CD4-positive, alpha-beta memory T cell (primary cell): Measurements from ENCODE around the gene CYP27A1. TPM values are rescaled to one million over a fixed set of nuclear protein-coding genes. Genes with fewer than 3 reads are reported as not detected.

Source experiments
- CTCF ChIA-PET: fragments of 350-600 bp; sonication (Branson Sonifier 250); formaldehyde crosslinking; loops from one replicate; lab custom pipeline; 2021; ENCODE audit warnings: inconsistent platforms; ENCODE audit not compliant: partially characterized antibody; lab: Charles Lee
- POLR2A ChIA-PET: fragments of 350-600 bp; sonication (Branson Sonifier 250); formaldehyde crosslinking; loops from one replicate; lab custom pipeline; 2021; ENCODE audit not compliant: partially characterized antibody; lab: Charles Lee
- DNase-seq, 5 donors: peaks; one replicate each; pipeline versions ENCODE4 v3.0.0 to v3.0.0-alpha.2; 2020 to 2022; ENCODE audit warnings: mixed read lengths in 1 of 5
- H3K27ac ChIP-seq: one replicate; pipeline ENCODE4 v1.7.0; 2013; ENCODE audit warnings: low read depth, low read length
- H3K27me3 ChIP-seq: 2 replicates; pipeline ENCODE4 v1.7.0; 2013; ENCODE audit warnings: mild to moderate bottlenecking, low read length, moderate library complexity; ENCODE audit not compliant: insufficient read depth
- H3K36me3 ChIP-seq: 2 replicates; pipeline ENCODE4 v1.7.0; 2013; ENCODE audit warnings: mild to moderate bottlenecking, low read length, moderate library complexity; ENCODE audit not compliant: insufficient read depth
- H3K4me1 ChIP-seq: 2 replicates; pipeline ENCODE4 v1.7.0; 2013; ENCODE audit warnings: mild to moderate bottlenecking, low read length, moderate library complexity; ENCODE audit not compliant: insufficient read depth
- H3K4me3 ChIP-seq, 2 donors: one replicate each; pipeline ENCODE4 v1.7.0; 2013; ENCODE audit warnings: low read length in 2 of 2, mild to moderate bottlenecking in 1 of 2
- H3K9me3 ChIP-seq, 2 donors: one replicate each; pipeline ENCODE4 v1.7.0; 2013; ENCODE audit warnings: low read length in 2 of 2, control low read depth in 1 of 2; ENCODE audit not compliant: control insufficient read depth in 1 of 2
- H3K27ac Mint-ChIP-seq, 7 donors: one replicate each; pipeline ENCODE4 v1.8.0; 2020 to 2021; ENCODE audit warnings: mixed read lengths in 7 of 7, mild to moderate bottlenecking in 6 of 7, inconsistent platforms in 3 of 7, moderate library complexity in 3 of 7
- H3K27me3 Mint-ChIP-seq, 2 donors: one replicate each; pipeline ENCODE4 v1.8.0; 2020 to 2021; ENCODE audit warnings: mixed read lengths in 2 of 2
- H3K36me3 Mint-ChIP-seq, 2 donors: one replicate each; pipeline ENCODE4 v1.8.0; 2020 to 2021; ENCODE audit warnings: mixed read lengths in 2 of 2, inconsistent platforms in 1 of 2, mild to moderate bottlenecking in 1 of 2
- H3K4me1 Mint-ChIP-seq, 4 donors: one replicate each; pipeline ENCODE4 v1.8.0; 2020 to 2021; ENCODE audit warnings: mixed read lengths in 4 of 4, mild to moderate bottlenecking in 1 of 4
- H3K4me3 Mint-ChIP-seq, 8 donors: one replicate each; pipeline ENCODE4 v1.8.0; 2020 to 2021; ENCODE audit warnings: mixed read lengths in 8 of 8, mild to moderate bottlenecking in 7 of 8, moderate library complexity in 6 of 8, inconsistent platforms in 3 of 8
- H3K9me3 Mint-ChIP-seq, 8 donors: one replicate each; pipeline ENCODE4 v1.8.0; 2020 to 2021; ENCODE audit warnings: mixed read lengths in 8 of 8, mild to moderate bottlenecking in 5 of 8, inconsistent platforms in 3 of 8, moderate library complexity in 1 of 8
- intact Hi-C: fragments of 100-400 bp; cut with micrococcal nuclease; formaldehyde crosslinking; loops from one replicate; pipeline ENCODE4 v1.15.1; 2023
- polyA plus RNA-seq, 2 donors: library from polyadenylated mRNA; unstranded; fragments of 300-500 nt; fragmentation: Illumina TruSeq; gene quantifications; one replicate each; pipeline ENCODE4 v1.2.3, GENCODE V29; 2021
- total RNA-seq, 2 experiments: library from RNA; stranded (reverse); gene quantifications; one replicate each; pipeline ENCODE4 v1.2.3, GENCODE V29; 2021

Gene CYP27A1
- total and polyA plus RNA-seq, 4 experiments from 2014 or later: 0.15 to 8.1 (median 7.2) TPM; not detected in 1

DNA sequence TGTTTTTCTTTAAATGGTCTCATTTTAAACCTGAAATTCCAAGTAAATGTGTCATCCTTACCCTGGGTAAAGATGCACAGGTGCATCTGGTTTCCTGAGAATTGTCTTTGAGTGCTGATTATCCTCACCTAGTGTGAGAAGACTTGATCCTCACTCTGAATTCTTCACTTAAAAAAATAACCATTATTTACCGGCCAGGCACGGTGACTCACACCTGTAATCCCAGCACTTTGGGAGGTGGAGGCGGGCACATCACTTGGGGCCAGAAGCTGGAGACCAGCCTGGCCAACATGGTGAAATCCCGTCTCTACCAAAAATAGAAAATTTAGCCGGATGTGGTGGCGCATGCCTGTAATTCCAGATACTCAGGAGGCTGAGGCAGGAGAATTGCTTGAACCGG, 67.8 kb downstream of the CYP27A1 start:
- peaks cover 0 to 6% (median 1%) of the 10 kb centered on the region in 4 donors for H3K4me1 Mint-ChIP-seq
- ChIA-PET CTCF (interaction anchor here (1.0 to 9.3 kb wide), 3 partner anchors 27 to 190 kb away, joined by 3 to 91 read pairs (median 75); partner anchors contain the start of genes BCS1L, WNT10A and ZNF142), POLR2A (no interaction called here)
- no peaks in the 10 kb centered on the region for H3K36me3 Mint-ChIP-seq
- H3K27me3 Mint-ChIP-seq: peaks cover 17 to 27% of the 10 kb centered on the region in 2 donors
- intact Hi-C loops: loop anchor here (5.0 kb wide), 3 partner anchors 282 to 682 kb away; partner anchors contain the start of genes CNOT9, CXCR1 and USP37
- Histone ChIP-seq H3K4me1 (no peaks in the 10 kb centered on the region), H3K4me3 (no peak overlapping the region), H3K9me3 (no peaks in the 10 kb centered on the region), H3K36me3 (no peaks in the 10 kb centered on the region), H3K27ac (no peak overlapping the region), H3K27me3 (peaks cover 6% of the 10 kb centered on the region)
- H3K27ac Mint-ChIP-seq: no peak overlapping the region
- H3K4me3 Mint-ChIP-seq: no peak overlapping the region
- no peak for DNase-seq
- peaks cover 0 to 2% (median 0%) of the 10 kb centered on the region in 8 donors for H3K9me3 Mint-ChIP-seq

GRCh38 chr2:218850796-218851195, 68.8 kb downstream of the CYP27A1 start:
- H3K9me3 ChIP-seq: no peaks in the 10 kb centered on the region
- H3K27ac ChIP-seq: no peak overlapping the region
- intact Hi-C loops: no loop called here
- Mint-ChIP-seq H3K27ac (no peak overlapping the region), H3K4me3 (no peak overlapping the region), H3K4me1 (peaks cover 0 to 6% (median 3%) of the 10 kb centered on the region in 4 donors), H3K27me3 (peaks cover 25 to 34% of the 10 kb centered on the region in 2 donors), H3K9me3 (peaks cover 0 to 2% (median 0%) of the 10 kb centered on the region in 8 donors), H3K36me3 (no peaks in the 10 kb centered on the region)
- no peaks in the 10 kb centered on the region for H3K4me1 ChIP-seq
- ChIA-PET CTCF (interaction anchor here (0.7 to 9.3 kb wide), 5 partner anchors 26 to 192 kb away, joined by 3 to 91 read pairs (median 6); partner anchors contain the start of genes BCS1L, WNT10A and ZNF142), POLR2A (no interaction called here)
- no peak for DNase-seq
- no peak overlapping the region for H3K4me3 ChIP-seq
- H3K27me3 ChIP-seq: peaks cover 10% of the 10 kb centered on the region
- no peaks in the 10 kb centered on the region for H3K36me3 ChIP-seq

DNA sequence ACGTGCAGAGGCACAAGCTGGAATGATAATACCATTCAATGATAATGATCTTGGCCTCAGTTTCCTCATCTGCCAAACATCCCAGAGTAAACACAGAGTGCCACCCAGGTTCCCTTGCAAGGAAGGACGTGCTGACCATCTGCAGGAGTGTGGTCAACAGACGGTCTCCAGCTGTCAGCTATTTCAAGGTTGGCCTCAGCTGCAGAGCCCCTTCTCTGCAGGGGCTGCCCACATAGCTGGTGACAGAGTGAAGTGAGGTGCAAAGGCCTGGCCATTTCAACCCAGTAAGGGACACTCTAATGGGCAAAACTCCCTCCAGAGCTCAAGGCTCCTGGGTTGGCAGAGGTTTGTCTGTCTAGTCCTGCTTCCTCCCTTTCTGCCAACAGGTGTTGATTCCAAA, 69.3 kb downstream of the CYP27A1 start:
- no peaks in the 10 kb centered on the region for H3K36me3 ChIP-seq
- Mint-ChIP-seq H3K27me3 (peaks cover 29 to 39% of the 10 kb centered on the region in 2 donors), H3K9me3 (peaks cover 0 to 2% (median 0%) of the 10 kb centered on the region in 8 donors), H3K27ac (no peak overlapping the region), H3K4me1 (peaks cover 0 to 9% (median 5%) of the 10 kb centered on the region in 4 donors), H3K36me3 (no peaks in the 10 kb centered on the region), H3K4me3 (no peak overlapping the region)
- ChIA-PET POLR2A (no interaction called here), CTCF (interaction anchor here (1.2 to 9.3 kb wide), 4 partner anchors 18 to 193 kb away, joined by 6 to 91 read pairs (median 40); partner anchors contain the start of gene WNT10A)
- DNase-seq: no peak
- intact Hi-C loops: no loop called here
- no peaks in the 10 kb centered on the region for H3K4me1 ChIP-seq
- no peaks in the 10 kb centered on the region for H3K9me3 ChIP-seq
- peaks cover 10% of the 10 kb centered on the region for H3K27me3 ChIP-seq
- H3K4me3 ChIP-seq: no peak overlapping the region
- H3K27ac ChIP-seq: no peak overlapping the region

- peak; percentile 58 to 67 (median 62) for DNase-seq
- Mint-ChIP-seq H3K4me3 (peak overlapping the region in 1 of 8 donors; percentile 31), H3K4me1 (peaks cover 0 to 9% (median 4%) of the 10 kb centered on the region in 4 donors), H3K27me3 (peaks cover 33 to 52% of the 10 kb centered on the region in 2 donors), H3K36me3 (no peaks in the 10 kb centered on the region), H3K9me3 (no peaks in the 10 kb centered on the region), H3K27ac (peak overlapping the region in 2 of 7 donors; percentile 57 to 70)
- Histone ChIP-seq H3K4me1 (no peaks in the 10 kb centered on the region), H3K4me3 (no peak overlapping the region), H3K27me3 (peaks cover 15% of the 10 kb centered on the region), H3K9me3 (no peaks in the 10 kb centered on the region), H3K36me3 (no peaks in the 10 kb centered on the region), H3K27ac (no peak overlapping the region)
- intact Hi-C loops: loop anchor here (1.0 to 2.0 kb wide), 6 partner anchors 23 to 302 kb away; no protein-coding TSS in a partner anchor
- CTCF ChIA-PET: interaction anchor here (0.8 to 9.3 kb wide), 7 partner anchors 15 to 143 kb away, joined by 3 to 91 read pairs (median 5); partner anchors contain the start of genes TTLL4 and WNT10A
- POLR2A ChIA-PET: interaction anchor here (1.1 to 1.2 kb wide), 2 partner anchors 43 to 45 kb away, joined by 3 to 4 read pairs; no protein-coding TSS in a partner anchor
Measured at GRCh38 chr2:218852911-218853667, 71.1 kb downstream of the CYP27A1 start.

- peaks cover 0 to 14% (median 5%) of the 10 kb centered on the region in 4 donors for H3K4me1 Mint-ChIP-seq
- DNase-seq: no peak
- H3K4me3 ChIP-seq: no peak overlapping the region
- no peaks in the 10 kb centered on the region for H3K9me3 Mint-ChIP-seq
- H3K27ac ChIP-seq: no peak overlapping the region
- H3K36me3 ChIP-seq: no peaks in the 10 kb centered on the region
- no peaks in the 10 kb centered on the region for H3K36me3 Mint-ChIP-seq
- ChIA-PET CTCF (interaction anchor here (7.2 to 9.3 kb wide), 2 partner anchors 23 to 45 kb away, joined by 75 to 91 read pairs; partner anchors contain the start of gene WNT10A), POLR2A (interaction anchor here (1.1 kb wide), 1 partner anchor 42 kb away, joined by 3 read pairs; no protein-coding TSS in a partner anchor)
- H3K9me3 ChIP-seq: no peaks in the 10 kb centered on the region
- H3K27me3 Mint-ChIP-seq: peaks cover 37 to 58% of the 10 kb centered on the region in 2 donors
- H3K4me1 ChIP-seq: peaks cover 2% of the 10 kb centered on the region
- H3K27me3 ChIP-seq: peaks cover 21% of the 10 kb centered on the region
- intact Hi-C loops: loop anchor here (1.0 to 2.0 kb wide), 5 partner anchors 23 to 302 kb away; no protein-coding TSS in a partner anchor
- peak overlapping the region in 1 of 7 donors; percentile 3 for H3K27ac Mint-ChIP-seq
- no peak overlapping the region for H3K4me3 Mint-ChIP-seq
Measured at GRCh38 chr2:218853766-218854165, 71.8 kb downstream of the CYP27A1 start.

- H3K27me3 ChIP-seq: peaks cover 26% of the 10 kb centered on the region
Measured at GRCh38 chr2:218854860-218855259, 72.9 kb downstream of the CYP27A1 start.

More at GRCh38 chr2:218854860-218855259, 72.9 kb downstream of the CYP27A1 start:
- Mint-ChIP-seq H3K9me3 (no peaks in the 10 kb centered on the region), H3K36me3 (no peaks in the 10 kb centered on the region), H3K27ac (no peak overlapping the region), H3K4me3 (no peak overlapping the region), H3K27me3 (peaks cover 42 to 63% of the 10 kb centered on the region in 2 donors), H3K4me1 (peaks cover 5 to 18% (median 9%) of the 10 kb centered on the region in 4 donors)
- Histone ChIP-seq H3K4me3 (no peak overlapping the region), H3K4me1 (peaks cover 9% of the 10 kb centered on the region), H3K36me3 (no peaks in the 10 kb centered on the region), H3K27ac (no peak overlapping the region), H3K9me3 (no peaks in the 10 kb centered on the region)
- CTCF ChIA-PET: interaction anchor here (1.8 to 9.3 kb wide), 3 partner anchors 22 to 43 kb away, joined by 6 to 91 read pairs (median 18); partner anchors contain the start of gene WNT10A
- no peak for DNase-seq
- intact Hi-C loops: no loop called here
- POLR2A ChIA-PET: no interaction called here
